GM12878 (cell line): Measurements from ENCODE around the gene TSHR.

Experiments
- POLR2A ChIP-seq: IDR thresholded peaks from 2 replicates; pipeline ENCODE4 v1.6.1; 2011; ENCODE audit warnings: low read depth, mild to moderate bottlenecking, low read length
- SMARCA5 ChIP-seq: fragments of 450-650 bp; IDR thresholded peaks from 2 replicates; pipeline ENCODE4 v1.6.1; 2017; ENCODE audit warnings: mild to moderate bottlenecking
- SREBF2 ChIP-seq: IDR thresholded peaks from 2 replicates; pipeline ENCODE4 v1.6.1; 2012; ENCODE audit warnings: mild to moderate bottlenecking, low read length

- TF ChIP-seq SREBF2 (no peak), SMARCA5 (no peak), POLR2A (no peak)
Measured at GRCh38 chr14:80924365-80925103, 30.9 kb upstream of the TSHR start.
